Measurements from ENCODE around the gene FNTB.

FNTB gene

GRCh38 chr14:65002586-65003210 lies 16.0 kb downstream of the FNTB start:
- no peak for DNase-seq (ENCODE audit: low spot score in 2 of 2)
- H3K4me1 Mint-ChIP-seq: peaks cover 2% of the 10 kb centered on the region

GRCh38 chr14:65003394-65003793 lies 16.7 kb downstream of the FNTB start:
- no peak for ATAC-seq (ENCODE audit: low read depth)
- Mint-ChIP-seq H3K27ac (no peak overlapping the region), H3K27me3 (no peaks in the 10 kb centered on the region), H3K36me3 (peaks cover 8% of the 10 kb centered on the region), H3K9me3 (no peaks in the 10 kb centered on the region), H3K4me3 (no peak overlapping the region), H3K4me1 (peaks cover 2% of the 10 kb centered on the region)
- no peak for DNase-seq (ENCODE audit: low spot score in 2 of 2)

More at GRCh38 chr14:65002586-65003210, 16.0 kb downstream of the FNTB start:
- Mint-ChIP-seq H3K27ac (no peak overlapping the region), H3K4me3 (no peak overlapping the region), H3K27me3 (no peaks in the 10 kb centered on the region), H3K9me3 (no peaks in the 10 kb centered on the region), H3K36me3 (peaks cover 6% of the 10 kb centered on the region)
- ATAC-seq (ENCODE audit: low read depth): no peak

- H3K4me1 Mint-ChIP-seq: peaks cover 2% of the 10 kb centered on the region
- no peak overlapping the region for H3K27ac Mint-ChIP-seq
Measured at GRCh38 chr14:65006261-65006721, 19.6 kb downstream of the FNTB start.

GRCh38 chr14:65007202-65007601 lies 20.5 kb downstream of the FNTB start:
- Mint-ChIP-seq H3K27ac (no peak overlapping the region), H3K9me3 (no peaks in the 10 kb centered on the region), H3K27me3 (no peaks in the 10 kb centered on the region), H3K36me3 (peaks cover 28% of the 10 kb centered on the region), H3K4me1 (peaks cover 2% of the 10 kb centered on the region), H3K4me3 (no peak overlapping the region)
- DNase-seq (ENCODE audit: low spot score in 2 of 2) (no peak), ATAC-seq (ENCODE audit: low read depth) (no peak)

More at GRCh38 chr14:65006261-65006721, 19.6 kb downstream of the FNTB start:
- peaks cover 25% of the 10 kb centered on the region for H3K36me3 Mint-ChIP-seq
- no peak for ATAC-seq (ENCODE audit: low read depth)
- no peak overlapping the region for H3K4me3 Mint-ChIP-seq
- DNase-seq (ENCODE audit: low spot score in 2 of 2): no peak
- no peaks in the 10 kb centered on the region for H3K27me3 Mint-ChIP-seq
- H3K9me3 Mint-ChIP-seq: no peaks in the 10 kb centered on the region

- DNase-seq (ENCODE audit: low spot score in 2 of 2): no peak
- Mint-ChIP-seq H3K36me3 (peaks cover 34% of the 10 kb centered on the region), H3K4me3 (no peak overlapping the region), H3K27ac (no peak overlapping the region), H3K27me3 (no peaks in the 10 kb centered on the region), H3K4me1 (peaks cover 2% of the 10 kb centered on the region), H3K9me3 (no peaks in the 10 kb centered on the region)
- ATAC-seq (ENCODE audit: low read depth): no peak
Measured at GRCh38 chr14:65010211-65010931, 23.7 kb downstream of the FNTB start.

GRCh38 chr14:65011538-65011937 lies 24.8 kb downstream of the FNTB start:
- DNase-seq (ENCODE audit: low spot score in 2 of 2): no peak
- Mint-ChIP-seq H3K9me3 (no peaks in the 10 kb centered on the region), H3K27ac (no peak overlapping the region), H3K36me3 (peaks cover 35% of the 10 kb centered on the region), H3K27me3 (no peaks in the 10 kb centered on the region), H3K4me1 (no peaks in the 10 kb centered on the region), H3K4me3 (no peak overlapping the region)
- ATAC-seq (ENCODE audit: low read depth): no peak

- Mint-ChIP-seq H3K36me3 (peaks cover 37% of the 10 kb centered on the region), H3K9me3 (no peaks in the 10 kb centered on the region), H3K4me1 (no peaks in the 10 kb centered on the region), H3K4me3 (no peak overlapping the region), H3K27me3 (no peaks in the 10 kb centered on the region), H3K27ac (no peak overlapping the region)
- DNase-seq (ENCODE audit: low spot score in 2 of 2) (no peak), ATAC-seq (ENCODE audit: low read depth) (no peak)
Measured at GRCh38 chr14:65012353-65012752, 25.7 kb downstream of the FNTB start.

- Mint-ChIP-seq H3K4me3 (no peak overlapping the region), H3K36me3 (peaks cover 23% of the 10 kb centered on the region), H3K27me3 (no peaks in the 10 kb centered on the region), H3K27ac (no peak overlapping the region), H3K9me3 (no peaks in the 10 kb centered on the region), H3K4me1 (no peaks in the 10 kb centered on the region)
- ATAC-seq (ENCODE audit: low read depth) (no peak), DNase-seq (ENCODE audit: low spot score in 2 of 2) (no peak)
Measured at GRCh38 chr14:65015391-65015790, 28.7 kb downstream of the FNTB start.

- Mint-ChIP-seq H3K27me3 (no peaks in the 10 kb centered on the region), H3K36me3 (peaks cover 18% of the 10 kb centered on the region), H3K9me3 (no peaks in the 10 kb centered on the region), H3K27ac (no peak overlapping the region), H3K4me1 (no peaks in the 10 kb centered on the region), H3K4me3 (no peak overlapping the region)
- ATAC-seq (ENCODE audit: low read depth): no peak
- DNase-seq (ENCODE audit: low spot score in 2 of 2): no peak
Measured at GRCh38 chr14:65016471-65016870, 29.8 kb downstream of the FNTB start.

DNA sequence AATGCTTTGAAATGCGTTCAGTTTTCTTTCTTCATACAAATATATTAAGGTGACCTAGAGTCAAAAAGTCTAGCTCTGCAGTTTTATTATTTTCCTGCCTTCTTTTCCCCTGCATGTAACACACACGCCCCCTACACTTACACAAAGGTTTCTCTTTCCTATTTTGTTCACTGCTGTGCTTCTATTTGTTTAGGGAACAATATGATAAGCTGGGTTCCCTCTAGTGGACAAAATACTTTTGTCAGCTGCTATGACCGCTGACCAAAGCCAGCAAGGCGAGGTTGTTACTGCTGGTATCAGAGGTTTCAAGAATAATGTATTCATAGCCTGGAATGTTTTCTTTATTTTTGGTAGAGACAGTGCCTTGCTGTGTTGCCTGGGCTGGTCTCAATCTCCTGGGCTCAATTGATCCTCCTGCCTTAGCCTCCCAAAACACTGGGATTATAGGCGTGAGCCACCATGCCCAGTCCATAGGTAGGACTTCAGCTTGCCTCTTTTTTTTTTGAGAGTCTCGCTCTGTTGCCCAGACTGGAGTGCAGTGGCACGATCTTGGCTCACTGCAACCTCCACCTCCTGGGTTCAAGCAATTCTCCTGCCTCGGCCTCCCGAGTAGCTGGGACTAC lies 33.4 kb downstream of the FNTB start:
- DNase-seq (ENCODE audit: low spot score in 2 of 2): no peak
- ATAC-seq (ENCODE audit: low read depth): peak; percentile 29
- peak overlapping the region; percentile 12 for H3K27ac Mint-ChIP-seq
- no peaks in the 10 kb centered on the region for H3K27me3 Mint-ChIP-seq
- H3K4me1 Mint-ChIP-seq: no peaks in the 10 kb centered on the region
- H3K9me3 Mint-ChIP-seq: no peaks in the 10 kb centered on the region
- peaks cover 7% of the 10 kb centered on the region for H3K36me3 Mint-ChIP-seq
- H3K4me3 Mint-ChIP-seq: no peak overlapping the region

DNA sequence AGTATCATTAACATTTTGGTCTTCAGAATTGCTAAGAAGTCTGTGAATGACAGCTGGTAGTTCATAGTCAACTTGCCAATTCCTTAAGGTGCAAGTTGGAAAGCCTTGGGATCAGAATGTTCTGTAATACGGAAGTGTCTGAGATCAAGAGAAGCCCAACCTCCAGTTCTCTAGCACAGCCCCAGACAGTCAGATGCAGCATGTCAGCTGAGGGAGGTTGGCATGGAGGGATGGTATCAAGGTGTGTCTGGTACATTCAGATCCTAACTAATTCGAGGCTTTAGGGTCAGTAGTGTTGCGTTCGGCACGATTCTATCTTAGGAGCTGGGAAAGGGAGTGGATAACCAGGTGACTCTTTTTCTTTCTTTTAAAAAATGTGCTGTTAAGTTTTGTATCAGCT lies 38.3 kb downstream of the FNTB start:
- DNase-seq (ENCODE audit: low spot score in 2 of 2): no peak
- H3K27me3 Mint-ChIP-seq: no peaks in the 10 kb centered on the region
- no peak for ATAC-seq (ENCODE audit: low read depth)
- H3K36me3 Mint-ChIP-seq: peaks cover 18% of the 10 kb centered on the region
- no peaks in the 10 kb centered on the region for H3K4me1 Mint-ChIP-seq
- no peaks in the 10 kb centered on the region for H3K9me3 Mint-ChIP-seq
- H3K4me3 Mint-ChIP-seq: no peak overlapping the region
- no peak overlapping the region for H3K27ac Mint-ChIP-seq

- H3K36me3 Mint-ChIP-seq: peaks cover 21% of the 10 kb centered on the region
- DNase-seq (ENCODE audit: low spot score in 2 of 2): no peak
- no peaks in the 10 kb centered on the region for H3K4me1 Mint-ChIP-seq
- no peaks in the 10 kb centered on the region for H3K9me3 Mint-ChIP-seq
- no peaks in the 10 kb centered on the region for H3K27me3 Mint-ChIP-seq
- ATAC-seq (ENCODE audit: low read depth): no peak
- no peak overlapping the region for H3K27ac Mint-ChIP-seq
- no peak overlapping the region for H3K4me3 Mint-ChIP-seq
Measured at GRCh38 chr14:65025818-65026217, 39.1 kb downstream of the FNTB start.

- ATAC-seq (ENCODE audit: low read depth): no peak
- DNase-seq (ENCODE audit: low spot score in 2 of 2): no peak
- peaks cover 23% of the 10 kb centered on the region for H3K36me3 Mint-ChIP-seq
- no peaks in the 10 kb centered on the region for H3K9me3 Mint-ChIP-seq
- H3K27me3 Mint-ChIP-seq: no peaks in the 10 kb centered on the region
- H3K4me1 Mint-ChIP-seq: no peaks in the 10 kb centered on the region
- no peak overlapping the region for H3K27ac Mint-ChIP-seq
- H3K4me3 Mint-ChIP-seq: no peak overlapping the region
Measured at GRCh38 chr14:65026526-65026925, 39.8 kb downstream of the FNTB start.

GRCh38 chr14:65027127-65027799 lies 40.6 kb downstream of the FNTB start:
- no peak for ATAC-seq (ENCODE audit: low read depth)
- H3K4me3 Mint-ChIP-seq: no peak overlapping the region

More at GRCh38 chr14:65027127-65027799, 40.6 kb downstream of the FNTB start:
- Mint-ChIP-seq H3K27ac (no peak overlapping the region), H3K9me3 (no peaks in the 10 kb centered on the region), H3K27me3 (no peaks in the 10 kb centered on the region), H3K4me1 (no peaks in the 10 kb centered on the region), H3K36me3 (peaks cover 28% of the 10 kb centered on the region)
- no peak for DNase-seq (ENCODE audit: low spot score in 2 of 2)
